ENCODE results near the gene SLAMF9. TPM values are rescaled to one million over a fixed set of nuclear protein-coding genes. Genes with fewer than 3 reads are reported as not detected.

SLAMF9 gene
- total RNA-seq, 1 experiment from 2014 or later, result 0.94 TPM

GRCh38 chr1:159959451-159959850, 5.4 kb upstream of the SLAMF9 start:
- Histone ChIP-seq H3K79me2 (ENCODE audit: low read depth) (no peaks in the 10 kb centered on the region), H3K4me1 (replicated peaks; ENCODE audit: insufficient read depth) (peaks cover 30% of the 10 kb centered on the region), H3K9me3 (ENCODE audit: insufficient read depth, low read depth) (no peaks in the 10 kb centered on the region), H4K20me1 (ENCODE audit: insufficient read depth) (no peaks in the 10 kb centered on the region), H3K9me2 (ENCODE audit: insufficient read depth) (no peaks in the 10 kb centered on the region), H3K27ac (no peak overlapping the region), H3F3A (ENCODE audit: insufficient read depth, low read depth) (peaks cover 15% of the 10 kb centered on the region; the same call in 1 of the 2 replicates), H3K4me3 (no peak overlapping the region), H3K27me3 (ENCODE audit: insufficient read depth, low read depth) (no peaks in the 10 kb centered on the region), H3K4me2 (peak overlapping the region; percentile 49), H2AFZ (no peak overlapping the region), H3K36me3 (ENCODE audit: low read depth) (no peaks in the 10 kb centered on the region)
- CTCF ChIA-PET, result interaction anchor here (0.6 to 1.1 kb wide), 3 partner anchors 14 to 417 kb away, joined by 3 to 4 read pairs (median 4); partner anchors contain the start of gene IGSF9
- POLR2A ChIA-PET (ENCODE audit: unreplicated experiment), result interaction anchor here (0.7 kb wide), 1 partner anchor 22 kb away, joined by 5 read pairs; no protein-coding TSS in a partner anchor
- intact Hi-C loops (cut with micrococcal nuclease; ENCODE audit: unreplicated experiment), result loop anchor here (1.0 kb wide), 1 partner anchor 13 kb away; no protein-coding TSS in a partner anchor
- no TSS peak for BruUV-seq (replicated peaks)
- no peak for TF ChIP-seq CTCF (conservative IDR thresholded peaks at IDR 0.05)
- DNase-seq, result peak; percentile 82 to 93

GRCh38 chr1:159958719-159959380, 4.8 kb upstream of the SLAMF9 start:
- Histone ChIP-seq H4K20me1 (ENCODE audit: insufficient read depth) (no peaks in the 10 kb centered on the region), H2AFZ (no peak overlapping the region), H3K4me1 (replicated peaks; ENCODE audit: insufficient read depth) (peaks cover 33% of the 10 kb centered on the region), H3K27me3 (ENCODE audit: insufficient read depth, low read depth) (no peaks in the 10 kb centered on the region), H3K36me3 (ENCODE audit: low read depth) (no peaks in the 10 kb centered on the region), H3K4me3 (no peak overlapping the region), H3K9me3 (ENCODE audit: insufficient read depth, low read depth) (no peaks in the 10 kb centered on the region), H3K27ac (no peak overlapping the region), H3K79me2 (ENCODE audit: low read depth) (no peaks in the 10 kb centered on the region), H3F3A (ENCODE audit: insufficient read depth, low read depth) (peaks cover 15% of the 10 kb centered on the region; the same call in 1 of the 2 replicates), H3K4me2 (peak overlapping the region; percentile 49), H3K9me2 (ENCODE audit: insufficient read depth) (no peaks in the 10 kb centered on the region)
- DNase-seq, result no peak
- ChIA-PET CTCF (interaction anchor here (0.6 to 1.1 kb wide), 3 partner anchors 13 to 417 kb away, joined by 3 to 4 read pairs (median 4); partner anchors contain the start of gene IGSF9), POLR2A (ENCODE audit: unreplicated experiment) (interaction anchor here (0.7 kb wide), 1 partner anchor 21 kb away, joined by 5 read pairs; no protein-coding TSS in a partner anchor)
- TSS peak; percentile 28 for BruUV-seq (replicated peaks)
- TF ChIP-seq EZH2 (IDR thresholded peaks at IDR 0.05; ENCODE audit: low read depth) (no peak), CTCF (conservative IDR thresholded peaks at IDR 0.05) (no peak)
- intact Hi-C loops (cut with micrococcal nuclease; ENCODE audit: unreplicated experiment), result loop anchor here (1.0 kb wide), 1 partner anchor 13 kb away; no protein-coding TSS in a partner anchor

- intact Hi-C loops (cut with micrococcal nuclease; ENCODE audit: unreplicated experiment), result no loop called here
- no peaks in the 10 kb centered on the region for H3K9me2 ChIP-seq (ENCODE audit: insufficient read depth)
- DNase-seq, result no peak
- no peak overlapping the region for H3K4me3 ChIP-seq
- TF ChIP-seq EZH2 (IDR thresholded peaks at IDR 0.05; ENCODE audit: low read depth) (no peak), CTCF (conservative IDR thresholded peaks at IDR 0.05) (no peak)
- no peak overlapping the region for H2AFZ ChIP-seq
- no peak overlapping the region for H3K27ac ChIP-seq
- no peaks in the 10 kb centered on the region for H3K9me3 ChIP-seq (ENCODE audit: insufficient read depth, low read depth)
- ChIA-PET POLR2A (ENCODE audit: unreplicated experiment) (no interaction called here), CTCF (no interaction called here)
- no peaks in the 10 kb centered on the region for H3K36me3 ChIP-seq (ENCODE audit: low read depth)
- peaks cover 35% of the 10 kb centered on the region for H3K4me1 ChIP-seq (replicated peaks; ENCODE audit: insufficient read depth)
- BruUV-seq (replicated peaks), result no TSS peak
- no peaks in the 10 kb centered on the region for H3K79me2 ChIP-seq (ENCODE audit: low read depth)
- H3K27me3 ChIP-seq (ENCODE audit: insufficient read depth, low read depth), result no peaks in the 10 kb centered on the region
- no peaks in the 10 kb centered on the region for H4K20me1 ChIP-seq (ENCODE audit: insufficient read depth)
- H3K4me2 ChIP-seq, result no peak overlapping the region
- H3F3A ChIP-seq (ENCODE audit: insufficient read depth, low read depth), result peaks cover 15% of the 10 kb centered on the region; the same call in 1 of the 2 replicates
These were observed 3.8 kb upstream of the SLAMF9 start for GRCh38 chr1:159957824-159958268.
